GM21367 (cell line): ENCODE results near the gene CUBN.

Experiments
- ATAC-seq: cut with Tn5 transposase; IDR thresholded peaks from one replicate; pipeline ENCODE4 v1.9.1; 2021; ENCODE audit not compliant: unreplicated experiment

Gene CUBN

DNA sequence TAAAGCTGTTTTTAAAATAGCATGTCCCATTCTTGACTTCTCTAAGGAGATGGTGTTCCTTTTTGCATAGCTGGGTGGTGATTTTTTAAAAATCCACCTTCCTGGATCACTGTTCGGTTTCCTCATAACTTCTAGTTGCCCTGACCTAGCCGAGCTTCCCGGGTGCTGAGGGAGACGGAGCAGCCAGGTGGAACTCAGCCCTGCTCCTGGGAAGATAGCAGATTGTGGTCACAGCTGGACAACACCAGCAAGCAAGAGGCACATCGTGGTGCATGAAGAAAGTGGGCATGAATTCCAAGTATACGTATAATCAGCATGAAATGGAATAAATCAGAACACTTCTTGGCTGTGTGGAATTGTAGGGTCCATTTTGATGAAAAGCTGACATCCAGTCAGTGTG is 238.9 kb downstream of the CUBN start:
- no peak for ATAC-seq

DNA sequence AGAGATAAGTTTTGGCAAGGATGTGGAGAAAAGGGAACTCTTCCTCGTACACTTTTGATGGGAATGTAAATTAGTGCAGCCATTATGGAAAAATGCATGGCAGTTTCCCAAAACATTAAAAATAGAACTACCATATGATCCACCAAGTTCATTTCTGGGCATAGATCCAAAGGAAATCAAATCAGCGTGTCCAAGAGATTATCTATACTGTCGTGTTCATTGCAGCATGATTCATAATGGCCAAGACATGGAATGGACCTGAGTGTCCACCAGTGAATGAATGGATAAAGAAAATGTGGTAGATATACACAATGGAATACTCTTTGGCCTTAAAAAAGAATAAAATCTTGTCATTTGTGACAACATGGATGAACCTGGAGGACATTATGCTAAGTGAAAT is 242.0 kb downstream of the CUBN start:
- no peak for ATAC-seq

DNA sequence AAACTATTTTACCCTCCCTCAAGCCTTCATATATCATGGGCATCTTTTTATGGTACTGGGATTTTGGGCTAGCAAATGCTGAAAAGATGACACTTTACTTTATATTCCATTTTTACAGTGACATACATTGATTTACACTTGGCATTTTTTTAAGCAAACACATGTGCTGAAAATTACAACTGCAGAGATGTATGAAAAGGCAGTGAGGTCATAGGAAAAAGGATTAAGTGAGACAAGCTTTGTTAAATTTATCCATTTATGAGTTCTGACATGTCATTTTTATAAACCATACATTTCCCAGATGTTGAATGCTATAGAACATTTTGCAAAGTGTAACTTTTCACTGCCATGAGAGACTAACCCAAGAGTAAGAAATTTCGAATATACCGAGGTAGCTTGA is 243.6 kb downstream of the CUBN start:
- no peak for ATAC-seq

DNA sequence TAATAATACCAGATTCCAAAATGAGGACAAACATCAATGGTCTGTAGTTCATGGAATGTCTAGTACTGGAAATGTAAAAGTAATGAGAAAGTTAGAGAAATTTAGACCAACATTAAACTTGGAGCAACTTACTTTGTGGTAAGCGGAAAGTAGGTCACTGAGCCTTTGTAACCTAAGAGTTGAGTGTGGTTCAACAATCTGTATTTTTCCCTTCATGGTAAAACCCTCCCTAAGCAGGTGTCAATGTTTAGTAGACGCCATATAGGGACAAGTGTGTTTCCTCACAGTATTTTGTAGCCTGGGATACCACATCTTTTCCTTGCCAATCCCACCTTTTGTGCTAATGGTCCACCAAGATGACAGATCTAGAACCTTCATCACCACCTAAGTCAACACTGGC is 245.1 kb downstream of the CUBN start:
- no peak for ATAC-seq

DNA sequence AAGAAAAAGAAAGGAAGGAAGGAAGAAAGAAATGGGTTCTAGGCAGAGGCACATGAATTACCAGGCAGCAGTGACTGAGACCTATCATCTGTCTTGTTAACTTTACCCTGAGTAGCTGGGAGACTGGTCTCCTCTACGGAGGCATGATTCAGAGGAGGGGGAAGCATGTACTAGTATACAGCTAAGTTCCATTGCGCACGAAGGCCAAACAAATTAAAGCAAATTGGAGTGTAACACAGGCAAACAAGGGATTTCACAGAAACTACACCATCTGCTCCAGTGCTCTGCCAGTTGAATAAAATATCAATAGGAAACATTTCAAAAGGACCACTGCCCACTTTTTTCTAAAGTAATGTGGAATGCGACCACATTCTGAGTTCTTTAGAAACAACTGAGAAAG is 246.5 kb downstream of the CUBN start:
- ATAC-seq = no peak

DNA sequence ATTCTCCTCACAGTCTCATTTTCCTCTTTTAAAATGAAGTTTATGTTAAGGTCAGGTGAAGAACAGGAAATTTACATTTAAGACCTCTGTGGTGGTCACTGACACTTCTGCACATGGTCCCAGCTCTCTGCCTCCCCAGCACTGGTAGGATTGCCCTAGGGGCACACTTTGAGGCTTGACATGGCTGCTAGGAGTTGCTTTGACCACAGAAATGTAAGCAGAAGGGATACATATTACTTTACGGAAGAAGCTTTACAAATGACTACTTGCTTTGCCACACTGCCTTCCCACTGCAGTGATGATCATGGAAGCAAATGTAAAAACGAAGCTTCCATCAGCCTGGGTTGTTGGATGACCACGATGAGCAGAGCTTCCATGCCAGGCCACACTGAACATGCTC is 259.3 kb downstream of the CUBN start:
- no peak for ATAC-seq

DNA sequence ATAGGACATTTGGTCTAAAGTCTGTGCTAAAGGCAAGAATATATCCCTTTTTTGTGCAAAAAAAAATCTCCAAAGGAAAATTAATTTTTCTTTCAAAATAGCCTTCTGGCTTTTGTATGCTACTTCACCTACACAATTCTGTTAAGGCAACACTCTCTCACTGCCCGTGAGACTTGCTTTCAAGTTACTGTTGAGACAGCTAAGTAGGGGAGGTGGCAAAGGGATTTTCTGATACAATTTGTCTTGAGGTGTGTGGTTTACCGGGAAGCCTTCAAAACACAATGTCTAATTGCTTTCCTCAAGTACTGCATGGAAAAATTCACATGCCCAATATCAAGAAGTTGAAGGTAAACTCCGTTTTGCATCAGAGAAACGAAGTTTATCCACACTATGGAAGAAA is 261.6 kb downstream of the CUBN start:
- ATAC-seq = no peak

DNA sequence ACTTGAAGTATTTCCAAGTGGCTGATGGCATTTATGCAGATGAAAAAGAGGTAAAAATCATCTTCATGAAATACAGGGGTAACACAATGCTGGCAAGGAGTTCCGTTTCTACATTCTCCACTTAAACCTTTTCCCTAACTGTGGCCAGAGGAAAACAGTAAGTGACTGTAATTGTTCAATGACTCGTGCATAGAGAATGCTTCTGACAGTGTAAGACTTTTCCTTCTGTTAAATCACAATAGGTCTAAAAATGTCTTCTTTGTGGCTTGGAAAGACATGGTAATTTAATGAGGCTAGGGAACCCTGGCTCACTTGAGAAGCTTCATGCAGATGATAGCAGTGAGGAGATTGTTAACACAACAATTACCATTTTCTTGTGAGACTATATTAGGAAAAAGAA is 262.1 kb downstream of the CUBN start:
- ATAC-seq = no peak

DNA sequence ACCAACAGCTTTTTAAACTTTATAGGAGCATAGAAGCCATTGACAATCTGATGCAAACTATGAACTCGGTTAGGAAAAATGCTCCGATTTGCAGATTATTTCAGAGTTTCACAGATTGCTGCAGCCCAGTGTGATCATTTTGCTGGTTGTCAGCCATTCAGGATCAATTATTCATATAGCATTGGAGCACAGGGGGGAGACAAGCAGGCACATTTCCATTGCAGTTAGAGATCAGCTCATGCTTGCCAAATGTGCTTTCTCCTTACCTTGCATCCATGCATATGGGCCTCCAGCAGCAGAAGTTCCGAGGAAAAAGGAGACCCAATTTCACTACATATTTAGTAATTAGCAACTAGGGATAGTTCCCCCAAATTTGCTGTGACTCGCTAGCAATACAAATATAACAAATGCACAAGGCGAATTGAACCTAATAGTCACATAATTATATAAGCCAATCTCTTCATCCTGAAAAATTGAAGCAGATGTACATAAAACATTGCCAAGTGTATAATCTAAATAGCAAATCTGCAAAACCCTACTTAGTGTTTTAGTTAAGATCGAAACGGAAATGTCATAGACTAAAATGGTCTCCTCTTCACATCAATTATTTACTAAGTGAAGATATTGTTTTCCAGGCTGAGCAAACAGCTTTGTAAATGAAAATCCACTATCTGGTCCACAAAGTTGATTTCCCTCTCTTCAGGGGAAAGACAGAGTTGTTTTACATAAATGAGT is 262.9 kb downstream of the CUBN start:
- ATAC-seq = no peak

DNA sequence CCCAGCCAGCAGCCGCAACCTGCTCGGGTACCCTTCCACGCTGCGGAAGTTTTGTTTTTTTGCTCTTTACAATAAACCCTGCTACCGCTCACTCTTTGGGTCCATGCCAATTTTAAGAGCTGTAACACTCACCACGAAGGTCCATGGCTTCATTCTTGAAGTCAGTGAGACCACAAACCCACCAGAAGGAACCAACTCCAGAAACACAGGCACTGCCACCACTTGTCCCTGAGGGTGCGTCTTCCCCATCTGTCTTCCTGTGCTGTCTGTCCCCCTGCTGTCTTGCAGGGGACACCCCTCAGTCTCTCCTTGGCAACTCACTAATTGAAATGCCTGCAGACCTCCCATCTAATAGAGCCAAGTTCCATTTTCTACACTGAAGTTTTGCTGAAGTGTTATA is 263.8 kb downstream of the CUBN start:
- no peak for ATAC-seq

DNA sequence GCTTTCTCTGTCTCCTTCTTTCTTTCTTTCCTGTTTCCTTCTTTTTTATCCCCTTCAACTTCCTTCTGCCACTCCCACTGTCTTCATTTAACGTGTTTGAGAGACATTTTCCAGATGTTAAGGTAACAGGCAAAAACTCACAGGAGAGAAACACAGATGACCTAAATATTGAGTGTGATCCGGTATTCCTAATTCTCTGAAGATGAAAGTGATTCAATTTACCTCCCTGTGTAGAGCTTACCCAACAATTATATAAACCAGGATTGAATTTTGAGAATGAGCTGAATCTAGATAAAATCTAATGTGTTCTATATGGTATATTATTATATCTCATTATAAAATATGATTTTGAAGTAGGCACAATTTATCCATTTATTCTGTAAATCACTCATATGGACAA is 265.8 kb downstream of the CUBN start:
- ATAC-seq = no peak

DNA sequence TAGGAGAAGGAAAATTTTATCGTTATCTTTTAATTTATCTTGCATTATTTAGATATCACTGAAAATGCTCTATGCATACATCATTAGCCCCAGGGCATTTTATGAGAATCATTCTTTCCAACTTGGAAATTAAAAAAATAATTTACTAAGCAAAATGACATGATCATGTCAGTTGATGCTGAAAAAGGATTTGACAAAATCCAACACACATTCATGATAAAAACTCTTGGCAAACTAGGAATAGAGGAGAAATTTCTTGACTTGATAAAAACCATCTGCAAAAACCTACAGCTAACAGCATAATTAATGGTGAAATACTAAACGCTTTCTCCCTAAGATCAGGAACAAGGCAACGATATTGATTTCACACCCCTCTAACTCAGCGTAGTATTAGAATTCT is 272.2 kb downstream of the CUBN start:
- ATAC-seq = no peak

DNA sequence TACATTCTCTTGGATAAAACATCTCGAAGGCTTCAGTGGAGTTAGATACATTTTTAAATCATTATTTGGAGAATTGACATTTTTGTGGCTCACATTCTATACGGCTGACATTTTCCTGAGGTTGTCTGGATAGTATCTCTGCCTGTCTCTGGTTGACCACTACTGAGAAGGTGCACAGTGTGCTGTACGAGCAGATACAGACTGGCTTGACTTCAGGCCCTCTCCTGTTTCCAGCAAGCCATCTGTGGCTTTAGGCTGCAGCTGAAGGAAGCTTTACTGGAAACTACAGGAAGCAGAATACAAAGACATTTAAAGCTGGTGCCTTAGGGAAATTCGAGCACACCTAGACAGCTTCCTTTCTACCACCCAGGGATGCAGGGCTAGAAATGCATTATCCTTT is 273.0 kb downstream of the CUBN start:
- no peak for ATAC-seq

DNA sequence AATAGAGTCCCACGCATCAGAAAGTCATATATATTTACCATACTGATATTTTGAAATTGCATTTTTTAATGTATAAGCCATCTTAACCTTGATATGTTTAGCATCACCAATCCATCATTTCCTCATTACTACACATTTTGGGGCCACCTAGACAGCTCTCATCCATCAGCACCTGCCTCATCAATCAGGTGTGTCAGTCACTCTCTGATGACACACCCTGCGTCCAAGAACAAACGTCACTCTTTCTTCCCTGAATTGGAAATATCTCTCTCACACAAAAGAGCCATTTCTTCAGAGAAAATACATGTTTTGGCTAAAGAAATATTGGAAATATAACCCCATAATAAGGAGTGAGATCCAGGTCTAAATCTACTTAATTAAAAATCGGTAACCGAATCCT is 273.5 kb downstream of the CUBN start:
- ATAC-seq = no peak

DNA sequence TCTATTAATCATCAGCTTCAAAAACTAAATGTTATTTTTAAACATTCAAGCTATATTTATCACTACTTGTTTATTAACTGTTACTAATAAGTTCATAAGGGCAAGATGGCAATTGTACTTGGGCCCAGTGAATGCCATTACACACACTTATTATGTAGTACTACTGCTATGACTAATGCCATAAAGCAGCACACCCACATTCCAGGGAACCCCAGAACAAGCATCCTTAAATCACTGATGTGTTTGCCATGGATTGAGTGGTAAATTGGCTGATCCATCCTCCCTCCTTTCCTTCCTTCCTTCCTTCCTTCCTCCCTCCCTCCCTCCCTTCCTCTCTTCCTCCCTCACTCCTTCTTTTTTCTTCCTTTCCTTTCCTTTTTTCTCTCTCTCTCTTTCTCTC is 275.0 kb downstream of the CUBN start:
- no peak for ATAC-seq

DNA sequence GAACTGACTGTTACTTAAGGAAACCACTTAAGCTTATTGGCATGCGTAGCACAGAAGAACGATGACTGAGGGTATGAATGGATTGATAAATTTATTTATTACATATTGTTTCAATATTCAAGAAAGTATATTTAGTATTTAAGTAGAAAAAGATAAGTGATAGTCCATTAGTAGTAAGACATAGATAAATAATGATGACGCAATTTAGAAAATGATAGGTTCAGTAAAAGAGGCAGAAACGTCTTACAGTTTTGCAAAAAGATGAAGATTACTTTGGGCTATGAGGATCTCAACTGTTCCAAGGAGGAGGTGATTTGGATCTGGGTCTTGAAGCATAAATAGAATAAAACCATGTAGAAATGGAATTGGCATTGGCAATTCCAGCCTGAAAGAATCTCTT is 275.8 kb downstream of the CUBN start:
- ATAC-seq = no peak

DNA sequence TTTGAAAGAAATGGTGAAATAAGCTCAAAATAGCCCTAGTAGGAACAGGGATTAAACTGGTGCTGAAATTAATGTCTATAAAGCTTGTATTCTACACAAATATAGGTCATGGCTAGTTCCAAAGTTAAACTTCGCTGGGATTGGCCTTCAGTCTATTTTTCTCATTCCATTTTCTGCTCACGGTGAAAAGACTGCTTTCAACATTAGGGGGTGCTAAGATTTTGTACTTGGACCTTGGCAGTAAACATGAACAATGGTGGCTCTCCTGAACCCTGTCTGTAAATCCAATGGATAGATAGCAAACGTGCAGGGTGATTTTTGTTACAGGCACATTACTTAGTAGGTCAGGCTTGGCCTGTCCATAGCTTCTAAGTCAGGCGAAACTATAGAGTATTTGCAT is 276.4 kb downstream of the CUBN start:
- ATAC-seq = no peak

DNA sequence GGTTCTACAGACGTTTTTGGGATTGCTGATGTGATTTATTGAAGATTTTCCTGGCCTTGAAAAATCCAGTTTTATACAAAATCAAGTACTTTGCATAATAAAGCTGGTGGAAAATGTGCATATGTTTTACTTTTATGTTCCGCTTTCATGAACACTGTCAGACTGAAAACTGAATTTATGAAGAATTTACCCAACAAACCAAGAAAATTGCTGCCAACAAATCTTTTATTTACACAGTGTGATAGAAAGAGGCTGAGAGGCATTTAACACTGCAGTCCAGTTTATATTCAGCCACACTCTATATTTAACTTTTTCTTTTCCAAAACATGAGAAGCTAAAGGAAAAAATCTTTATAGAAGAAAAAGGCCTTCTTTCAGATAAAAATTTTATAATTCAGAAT is 277.0 kb downstream of the CUBN start:
- ATAC-seq = no peak

DNA sequence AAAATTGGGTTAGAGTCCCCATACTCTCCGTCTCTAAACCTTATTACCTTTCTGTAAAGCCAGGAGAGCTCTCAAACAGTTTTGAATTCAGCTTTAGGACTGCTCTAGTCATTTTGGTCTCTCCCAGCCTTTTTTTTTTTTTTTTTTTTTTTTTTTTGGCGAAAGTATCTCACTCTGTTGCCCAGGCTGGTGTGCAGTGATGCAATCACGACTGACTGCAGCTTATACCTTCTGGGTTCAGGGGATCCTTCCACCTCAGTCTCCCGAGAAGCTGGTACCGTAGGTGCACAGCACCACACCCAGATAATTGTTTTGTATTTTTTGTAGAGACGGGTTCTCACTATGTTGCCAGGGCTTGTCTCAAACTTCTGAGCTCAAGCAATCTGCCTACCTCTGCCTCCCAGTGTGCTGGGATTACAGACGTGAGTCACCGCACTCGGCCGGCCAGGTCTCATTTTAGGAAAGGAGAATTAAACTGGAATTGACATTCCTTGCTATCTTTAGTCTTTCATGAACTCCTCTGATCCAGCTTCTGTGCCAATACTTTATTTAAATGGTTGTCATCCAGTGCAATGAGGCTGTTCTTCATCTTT is 281.0 kb downstream of the CUBN start:
- ATAC-seq = no peak

DNA sequence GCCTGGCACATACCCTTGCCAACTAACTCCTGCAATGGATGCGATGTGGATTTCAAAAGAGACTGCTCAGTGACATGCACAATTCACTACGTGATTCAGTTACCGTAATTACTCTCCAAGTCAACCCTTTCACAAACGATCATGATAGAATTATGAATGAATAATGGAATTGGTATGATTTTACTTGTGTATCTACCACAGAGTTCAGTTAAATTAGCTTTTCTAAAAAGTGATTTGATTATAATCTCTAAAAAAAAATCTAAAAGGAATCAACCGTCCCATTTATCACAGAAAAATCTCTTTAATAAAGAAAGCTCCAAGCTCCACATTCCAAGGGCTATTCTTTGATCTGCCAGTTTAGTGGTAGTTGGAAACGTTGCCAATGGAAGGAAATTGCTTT is 282.0 kb downstream of the CUBN start:
- ATAC-seq = no peak

DNA sequence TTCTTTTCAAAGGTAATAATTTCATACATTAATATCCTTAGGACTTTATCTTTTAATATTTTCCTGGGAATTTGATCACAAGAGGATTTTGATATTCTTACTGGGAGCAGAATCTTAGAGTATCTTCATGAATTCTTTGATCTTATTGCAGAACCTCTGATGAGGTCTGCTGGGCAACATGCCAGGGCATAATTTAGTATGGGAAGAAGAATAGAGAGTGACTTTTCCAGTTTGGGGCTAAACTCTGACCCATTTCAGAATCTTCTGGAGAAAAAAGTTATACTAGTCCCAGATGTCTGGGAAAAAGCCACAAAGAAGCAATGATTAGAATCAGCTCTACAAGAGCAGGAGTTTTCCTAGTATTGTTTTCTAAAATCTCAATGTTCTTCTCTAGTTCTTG is 284.4 kb downstream of the CUBN start:
- ATAC-seq = no peak

DNA sequence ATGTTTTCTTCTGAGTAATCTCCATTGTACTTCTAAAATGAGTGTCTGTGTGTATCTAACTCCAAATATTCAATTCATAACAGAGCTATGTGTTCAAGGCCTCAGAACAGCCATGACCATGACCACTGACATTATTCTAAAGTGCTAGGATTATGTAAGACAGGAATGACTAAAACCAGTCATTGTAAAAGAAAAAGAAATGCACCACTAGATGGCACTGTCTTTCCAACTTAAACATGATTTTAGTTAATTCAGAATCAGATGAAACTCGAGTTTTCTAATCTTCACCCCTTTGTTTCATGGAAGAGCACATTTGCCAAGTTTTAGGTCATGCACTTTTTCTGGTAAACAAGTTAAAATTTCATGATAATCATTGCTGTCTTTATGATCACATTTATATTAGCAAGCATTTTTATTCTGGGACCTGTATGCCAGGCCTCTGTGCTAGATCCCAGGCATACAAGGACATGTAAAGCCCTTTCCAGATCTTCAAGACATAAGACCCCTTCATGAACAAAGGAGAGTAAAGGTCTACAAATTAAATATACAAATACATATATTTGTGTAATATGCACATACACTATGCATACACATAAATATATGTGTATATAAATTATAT is 286.2 kb downstream of the CUBN start:
- ATAC-seq = no peak

DNA sequence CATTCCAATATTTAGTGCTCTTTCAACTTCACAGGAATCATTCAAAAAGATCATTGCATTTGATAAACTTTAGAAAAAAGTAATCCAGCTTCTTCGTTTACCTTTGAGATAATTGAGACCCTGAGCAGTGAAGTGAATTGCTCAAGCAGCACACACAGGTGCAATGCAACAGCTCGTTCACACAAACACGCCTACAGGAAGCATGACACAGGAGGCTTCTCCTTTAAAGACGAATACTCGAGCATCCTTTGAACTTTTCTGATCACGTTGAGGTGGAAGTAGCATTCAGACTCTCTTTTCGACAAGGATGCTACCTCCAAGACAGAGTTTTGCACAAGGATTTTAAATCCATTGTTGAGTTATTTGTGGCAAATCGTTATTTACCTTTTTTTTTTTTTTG is 294.4 kb downstream of the CUBN start:
- ATAC-seq = no peak
